NCI-H1092 treated with DMSO at 0.1 percent for 48 hours (cell line): ENCODE measurements around the gene NCOA1.

Source experiments
- DNase-seq: peaks from one replicate; lab custom pipeline; 2025; lab: John Stamatoyannopoulos, UW

The NCOA1 gene

DNA sequence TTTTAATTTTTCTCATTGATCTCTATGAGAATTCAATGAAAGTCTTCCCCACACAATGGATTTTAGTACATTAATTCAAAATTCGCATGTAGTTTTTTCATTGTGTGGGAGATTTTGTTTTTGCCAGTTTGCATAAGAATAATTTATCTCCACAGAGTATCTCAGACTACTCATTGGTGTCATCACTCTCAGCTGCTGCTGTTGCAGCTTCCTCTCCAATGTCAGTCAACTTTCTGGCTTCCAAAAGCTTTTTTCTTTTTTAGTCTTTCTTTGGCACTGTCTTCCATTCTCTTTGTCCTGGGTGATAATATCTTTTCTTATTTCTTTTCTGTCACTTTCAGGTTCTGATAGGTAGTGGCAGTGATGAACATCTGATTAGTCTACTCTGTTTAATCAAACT is 251.7 kb downstream of the NCOA1 start:
- no peak for DNase-seq

DNA sequence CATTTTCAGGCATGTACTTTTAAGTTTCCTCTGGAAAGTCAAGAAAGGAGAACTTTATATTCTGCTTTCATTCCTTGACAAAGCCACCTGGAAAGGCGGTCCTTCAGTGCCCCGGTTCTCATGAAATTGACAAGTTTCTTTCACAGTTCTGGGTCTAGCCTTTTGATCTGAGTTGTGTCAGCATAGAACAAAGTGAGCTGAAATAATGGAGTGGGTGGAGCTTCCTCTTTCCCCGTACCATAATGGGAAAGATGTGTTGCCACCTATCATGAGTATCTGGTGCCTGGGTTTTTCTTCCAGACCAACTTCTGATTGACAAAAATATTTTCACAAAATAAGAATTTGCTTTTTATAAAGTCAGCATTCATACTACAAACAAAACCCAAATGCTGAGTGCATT is 252.9 kb downstream of the NCOA1 start:
- DNase-seq, result no peak

DNA sequence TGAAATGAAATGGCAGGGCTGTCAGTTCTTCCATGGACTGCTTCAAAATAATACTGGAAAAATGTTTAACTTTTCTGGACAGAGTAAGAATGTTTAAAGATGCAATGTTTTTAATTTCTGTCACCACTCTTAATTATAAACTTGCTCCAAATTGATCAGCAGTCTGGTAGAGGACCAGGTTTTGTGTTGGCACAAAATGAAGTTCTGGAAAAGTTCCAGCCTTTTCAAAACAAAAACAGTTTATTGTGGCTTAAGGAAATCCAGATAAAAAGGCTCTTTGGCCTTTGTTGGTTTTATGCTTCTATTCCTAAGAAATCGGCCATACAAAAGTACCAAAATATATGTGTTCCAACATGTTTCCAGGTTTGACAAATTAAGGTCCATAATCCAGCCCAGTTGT is 253.3 kb downstream of the NCOA1 start:
- no peak for DNase-seq

DNA sequence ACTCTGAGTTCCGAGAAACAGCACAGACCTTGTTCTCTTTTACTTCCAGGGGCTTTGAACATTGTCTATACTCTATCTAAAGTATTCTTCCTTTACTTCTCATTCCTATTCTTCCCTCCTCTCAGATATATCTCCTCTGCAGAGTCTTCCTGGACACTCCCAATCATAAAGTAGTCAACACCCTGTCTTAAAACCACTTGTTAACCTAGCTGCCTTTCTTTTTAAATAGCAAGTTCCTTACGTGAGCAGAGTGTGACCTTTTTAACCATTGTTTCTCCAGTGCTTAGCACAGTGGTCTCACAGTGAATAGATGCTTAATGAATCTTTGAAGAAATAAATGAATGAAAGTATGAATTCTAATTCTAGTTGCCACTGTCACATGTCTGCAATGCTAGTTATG is 254.8 kb downstream of the NCOA1 start:
- no peak for DNase-seq

- DNase-seq, result no peak
Measured at GRCh38 chr2:24747299-24747698, 256.2 kb downstream of the NCOA1 start.

DNA sequence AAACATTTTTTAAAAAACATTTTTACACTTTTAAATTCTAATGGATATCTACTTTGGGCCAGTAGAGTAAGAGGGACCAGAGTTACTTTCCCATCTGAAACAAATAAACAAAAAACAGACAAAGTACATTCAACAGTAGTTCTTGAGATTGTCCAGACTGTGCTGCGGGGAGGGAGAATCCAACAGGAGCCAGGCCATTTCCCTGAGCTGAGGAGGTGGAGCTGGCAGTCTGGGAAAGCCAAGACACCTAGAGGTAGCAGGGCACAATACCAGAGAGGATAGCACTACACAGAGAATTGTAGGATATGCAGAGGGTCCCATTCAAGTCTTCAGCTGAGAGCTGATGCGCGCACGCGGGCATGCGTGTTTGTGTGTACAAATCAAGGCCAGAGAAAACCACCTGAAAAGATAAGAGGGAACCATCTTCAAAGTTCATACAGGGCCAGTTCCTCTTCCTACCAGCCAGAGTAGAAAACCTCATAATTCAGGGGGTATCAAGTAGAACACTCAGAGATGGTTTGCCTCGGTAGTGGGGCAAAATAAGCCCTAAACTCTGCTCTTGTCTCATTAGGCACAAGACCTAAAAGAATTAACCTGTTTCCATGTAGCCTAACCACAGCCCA is 258.1 kb downstream of the NCOA1 start:
- DNase-seq, result no peak

- no peak for DNase-seq
Measured at GRCh38 chr2:24754985-24755705, 264.1 kb downstream of the NCOA1 start.

- DNase-seq, result no peak
Measured at GRCh38 chr2:24756789-24757188, 265.7 kb downstream of the NCOA1 start.

DNA sequence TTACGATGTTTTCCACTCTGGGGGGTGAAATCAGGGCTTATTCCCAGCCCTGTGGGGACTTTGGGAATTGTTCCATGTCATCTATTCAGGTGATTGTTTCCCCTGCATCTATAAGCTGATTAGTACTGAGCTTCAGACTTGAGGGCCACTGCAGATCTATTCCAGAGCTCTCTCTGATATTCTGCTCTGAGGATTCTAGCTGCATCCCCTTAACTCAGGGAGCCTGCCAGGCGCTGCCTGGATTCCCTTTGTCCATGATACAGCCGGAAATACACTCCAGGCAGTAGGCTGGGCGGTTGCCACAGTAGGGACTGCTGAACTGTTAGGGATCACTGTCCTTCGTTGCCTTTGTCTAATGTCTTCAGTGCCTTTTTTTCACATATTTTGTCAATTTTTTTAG is 270.8 kb downstream of the NCOA1 start:
- no peak for DNase-seq

DNA sequence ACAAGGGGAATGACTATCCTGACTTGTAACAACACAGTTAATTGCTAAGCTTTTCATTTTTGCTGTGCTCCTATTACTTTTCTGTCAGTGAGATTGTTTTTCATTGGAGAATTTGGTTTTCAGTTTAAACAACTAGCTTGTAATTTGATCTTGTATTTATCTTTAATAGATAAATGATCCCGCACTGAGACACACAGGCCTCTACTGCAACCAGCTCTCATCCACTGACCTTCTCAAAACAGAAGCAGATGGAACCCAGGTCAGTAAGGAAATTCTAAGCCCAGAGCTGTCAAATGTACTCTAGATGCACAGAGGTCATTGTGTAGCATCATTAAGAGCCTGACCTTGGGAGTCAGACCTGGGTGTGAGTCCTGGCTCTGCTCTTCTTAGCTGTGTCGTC is 271.5 kb downstream of the NCOA1 start:
- DNase-seq, result no peak

DNA sequence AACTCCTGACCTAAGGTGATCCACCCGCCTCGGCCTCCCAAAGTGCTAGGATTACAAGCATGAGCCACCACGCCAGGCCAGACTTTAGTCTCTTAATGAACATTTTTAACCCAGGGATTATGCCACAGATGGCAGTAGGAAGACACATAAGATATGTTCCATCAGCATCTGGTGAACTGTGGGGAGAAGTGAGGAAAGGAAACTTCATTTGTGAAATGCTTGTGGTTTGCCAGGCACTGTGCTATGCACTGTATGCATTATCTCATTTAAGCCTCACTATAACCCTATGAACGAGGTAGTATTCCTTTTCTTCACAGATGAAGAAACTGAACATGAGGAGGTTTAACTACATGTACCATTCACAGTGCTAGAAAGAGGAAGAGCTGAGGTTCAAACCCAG is 272.8 kb downstream of the NCOA1 start:
- no peak for DNase-seq

GRCh38 chr2:24766609-24767008 is 275.6 kb downstream of the NCOA1 start:
- DNase-seq, result no peak

- DNase-seq, result no peak
Measured at GRCh38 chr2:24768013-24768412, 277.0 kb downstream of the NCOA1 start.

DNA sequence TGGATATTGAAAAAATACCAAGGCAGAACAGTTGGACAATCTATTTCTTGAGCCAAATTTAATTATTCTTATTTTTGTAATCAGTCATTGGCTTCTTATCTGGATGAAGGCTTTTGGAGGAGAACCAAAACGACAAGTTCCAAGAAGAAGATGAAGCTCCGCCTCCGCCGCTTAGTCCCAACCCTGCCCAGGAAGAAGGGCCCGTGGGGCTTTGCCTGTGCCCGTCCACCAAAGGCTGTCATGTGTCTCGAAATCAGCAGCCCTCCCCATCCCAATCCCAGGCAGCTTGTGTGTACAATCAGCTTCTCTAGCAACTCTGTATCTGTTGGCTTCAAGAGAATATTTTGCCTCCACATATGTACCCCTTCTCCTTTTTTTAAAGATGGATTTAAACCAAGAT is 277.5 kb downstream of the NCOA1 start:
- DNase-seq, result no peak

- no peak for DNase-seq
Measured at GRCh38 chr2:24771061-24771460, 280.0 kb downstream of the NCOA1 start.

GRCh38 chr2:24771764-24772586 is 280.9 kb downstream of the NCOA1 start:
- no peak for DNase-seq

GRCh38 chr2:24774373-24774772 is 283.3 kb downstream of the NCOA1 start:
- DNase-seq, result no peak

GRCh38 chr2:24779116-24779515 is 288.1 kb downstream of the NCOA1 start:
- no peak for DNase-seq

DNA sequence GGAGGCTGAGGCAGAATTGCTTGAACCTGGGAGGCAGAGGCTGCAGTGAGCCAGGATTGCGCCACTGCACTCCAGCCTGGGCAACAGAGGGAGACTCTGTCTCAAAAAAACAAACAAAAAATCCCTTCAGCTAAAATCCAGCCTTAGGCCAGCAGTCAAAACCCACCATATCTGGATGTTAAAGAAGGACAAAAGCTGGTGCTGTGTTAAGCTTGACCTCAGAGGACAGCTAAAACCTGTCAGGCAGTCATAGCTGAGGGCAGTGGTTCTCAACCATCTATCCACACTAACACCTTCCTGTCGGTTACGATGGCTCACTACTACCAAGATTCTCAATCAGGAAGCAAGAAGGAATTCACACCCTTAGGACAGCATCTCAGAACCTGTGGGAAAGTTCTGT is 292.6 kb downstream of the NCOA1 start:
- DNase-seq, result no peak

DNA sequence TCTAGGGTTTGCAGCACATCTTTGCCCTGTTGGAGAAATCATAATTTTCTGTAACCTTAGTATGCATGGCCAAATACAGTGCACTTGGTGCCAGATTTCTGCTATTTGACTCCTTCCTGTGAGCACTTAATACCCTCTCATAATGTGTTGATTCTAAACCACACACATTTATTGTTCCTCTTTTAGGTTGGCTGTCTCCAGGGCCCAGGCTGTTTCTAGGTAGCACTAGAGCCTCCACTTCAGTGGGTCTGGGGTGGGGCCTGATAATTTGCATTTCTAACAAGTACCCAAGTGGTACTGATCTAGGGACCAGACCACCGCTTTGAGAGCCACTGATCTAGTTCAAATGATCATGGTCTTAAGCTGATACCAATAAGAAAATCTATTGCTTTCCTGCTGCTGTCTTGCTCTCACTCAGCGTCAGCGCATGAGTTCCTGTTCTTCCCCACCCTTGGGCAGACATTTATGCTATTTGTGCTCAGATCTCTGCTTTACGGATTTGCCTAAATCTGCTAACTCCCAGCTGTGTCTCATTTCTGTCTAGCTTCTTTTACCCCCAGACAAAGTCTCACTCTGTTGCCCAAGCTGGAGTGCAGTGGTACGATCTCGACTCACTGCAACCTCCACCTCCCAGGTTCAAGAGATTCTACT is 294.7 kb downstream of the NCOA1 start:
- peak; percentile 85 for DNase-seq

- no peak for DNase-seq
Measured at GRCh38 chr2:24787532-24787931, 296.5 kb downstream of the NCOA1 start.

DNA sequence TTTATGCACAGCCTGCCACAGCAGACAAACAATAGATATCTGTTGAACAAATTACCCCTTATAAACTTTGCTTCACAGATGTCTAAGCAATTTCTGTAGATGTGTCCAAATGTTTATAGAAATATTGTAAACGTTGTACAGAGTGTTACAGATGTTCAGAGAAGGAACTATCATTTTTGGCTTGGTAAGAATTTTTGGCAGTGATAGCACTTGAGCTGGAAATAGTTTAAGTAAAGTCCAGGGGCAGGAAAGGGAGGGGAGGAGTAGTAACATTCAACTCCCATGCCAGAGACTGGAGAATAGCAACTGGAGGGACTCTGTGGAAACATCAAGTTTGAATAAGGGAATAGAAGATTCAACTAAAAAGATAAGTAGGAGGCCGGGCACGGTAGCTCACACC is 297.8 kb downstream of the NCOA1 start:
- no peak for DNase-seq

GRCh38 chr2:24791452-24791851 is 300.4 kb downstream of the NCOA1 start:
- no peak for DNase-seq
